Trophoblast cell (in vitro differentiated cells and primary cell): ENCODE results near the gene DNM3.

ENCODE experiments used
- DNase-seq, 2 donors: peaks; one replicate each; pipeline ENCODE4 v3.0.0-alpha.2; 2016
- H2AFZ ChIP-seq: 2 replicates; pipeline ENCODE4 v1.6.1; 2013; ENCODE audit warnings: low read length, moderate library complexity, mild to moderate bottlenecking; ENCODE audit not compliant: insufficient read depth, poor library complexity
- H2AK5ac ChIP-seq: 2 replicates; pipeline ENCODE4 v1.6.1; 2013; ENCODE audit warnings: mild to moderate bottlenecking, low read length
- H2BK120ac ChIP-seq: 2 replicates; pipeline ENCODE4 v1.6.1; 2013; ENCODE audit warnings: low read length, mild to moderate bottlenecking, moderate library complexity; ENCODE audit not compliant: insufficient read depth, poor library complexity
- H2BK12ac ChIP-seq: 2 replicates; pipeline ENCODE4 v1.6.1; 2013; ENCODE audit warnings: mild to moderate bottlenecking, low read length, moderate library complexity
- H2BK5ac ChIP-seq: 2 replicates; pipeline ENCODE4 v1.6.1; 2013; ENCODE audit warnings: low read length, low read depth, moderate library complexity, mild to moderate bottlenecking; ENCODE audit not compliant: poor library complexity
- H3K14ac ChIP-seq: 2 replicates; pipeline ENCODE4 v1.6.1; 2013; ENCODE audit warnings: mild to moderate bottlenecking, low read length
- H3K18ac ChIP-seq: 2 replicates; pipeline ENCODE4 v1.6.1; 2013; ENCODE audit warnings: mild to moderate bottlenecking, low read length
- H3K23ac ChIP-seq: 2 replicates; pipeline ENCODE4 v1.6.1; 2013; ENCODE audit warnings: low read length
- H3K27ac ChIP-seq: 2 replicates; pipeline ENCODE4 v1.5.1; 2013; ENCODE audit warnings: low read depth, mild to moderate bottlenecking, inconsistent platforms, low read length, moderate library complexity
- H3K27me3 ChIP-seq: 2 replicates; pipeline ENCODE4 v1.6.1; 2013; ENCODE audit warnings: inconsistent platforms, mild to moderate bottlenecking, low read length, moderate library complexity; ENCODE audit not compliant: insufficient read depth
- H3K36me3 ChIP-seq, 2 experiments: 1 replicate in 1 of 2; 2 replicates in 1 of 2; pipeline ENCODE4 v1.6.1; 2013; ENCODE audit warnings: low read length in 2 of 2, mild to moderate bottlenecking in 2 of 2, moderate library complexity in 1 of 2; ENCODE audit not compliant: insufficient read depth in 2 of 2, control insufficient read depth in 1 of 2
- H3K4ac ChIP-seq: 2 replicates; pipeline ENCODE4 v1.6.1; 2013; ENCODE audit warnings: low read depth, mild to moderate bottlenecking, low read length, moderate library complexity
- H3K4me1 ChIP-seq, 2 experiments: 1 replicate in 1 of 2; 2 replicates in 1 of 2; pipeline ENCODE4 v1.6.1; 2013; ENCODE audit warnings: low read length in 2 of 2, mild to moderate bottlenecking in 2 of 2, moderate library complexity in 1 of 2; ENCODE audit not compliant: insufficient read depth in 2 of 2, control insufficient read depth in 1 of 2
- H3K4me2 ChIP-seq: 2 replicates; pipeline ENCODE4 v1.6.1; 2013; ENCODE audit warnings: inconsistent platforms, mild to moderate bottlenecking, low read length, moderate library complexity
- H3K4me3 ChIP-seq: 2 replicates; pipeline ENCODE4 v1.5.1; 2013; ENCODE audit warnings: mild to moderate bottlenecking, low read depth, low read length, inconsistent platforms
- H3K79me1 ChIP-seq: one replicate; pipeline ENCODE4 v1.6.1; 2013; ENCODE audit warnings: low read length
- H3K79me2 ChIP-seq: 2 replicates; pipeline ENCODE4 v1.6.1; 2013; ENCODE audit warnings: low read length, mild to moderate bottlenecking; ENCODE audit not compliant: control insufficient read depth, insufficient read depth, poor library complexity
- H3K9ac ChIP-seq: 2 replicates; pipeline ENCODE4 v1.6.1; 2013; ENCODE audit warnings: mild to moderate bottlenecking, low read length
- H3K9me3 ChIP-seq: 2 replicates; pipeline ENCODE4 v1.6.1; 2013; ENCODE audit warnings: low read depth, mild to moderate bottlenecking, control low read depth, inconsistent platforms, low read length; ENCODE audit not compliant: insufficient read depth
- H4K12ac ChIP-seq: 2 replicates; pipeline ENCODE4 v1.6.1; 2013; ENCODE audit warnings: low read depth, mild to moderate bottlenecking, low read length, moderate library complexity
- H4K8ac ChIP-seq: 2 replicates; pipeline ENCODE4 v1.6.1; 2013; ENCODE audit warnings: low read depth, mild to moderate bottlenecking, low read length, moderate library complexity
- H4K91ac ChIP-seq: one replicate; pipeline ENCODE4 v1.6.1; 2013; ENCODE audit warnings: low read depth, mild to moderate bottlenecking, low read length, moderate library complexity
- WGBS: extraction: QIAGEN DNeasy Blood & Tissue Kit; methylation state at CpG from one replicate; pipeline ENCODE4 v1.1.7; 2013; ENCODE audit warnings: missing lambda C conversion rate; ENCODE audit not compliant: insufficient read length, insufficient coverage; ENCODE audit errors: extremely low coverage; 5-methylcytosine and 5-hydroxymethylcytosine counted together

Gene DNM3

DNA sequence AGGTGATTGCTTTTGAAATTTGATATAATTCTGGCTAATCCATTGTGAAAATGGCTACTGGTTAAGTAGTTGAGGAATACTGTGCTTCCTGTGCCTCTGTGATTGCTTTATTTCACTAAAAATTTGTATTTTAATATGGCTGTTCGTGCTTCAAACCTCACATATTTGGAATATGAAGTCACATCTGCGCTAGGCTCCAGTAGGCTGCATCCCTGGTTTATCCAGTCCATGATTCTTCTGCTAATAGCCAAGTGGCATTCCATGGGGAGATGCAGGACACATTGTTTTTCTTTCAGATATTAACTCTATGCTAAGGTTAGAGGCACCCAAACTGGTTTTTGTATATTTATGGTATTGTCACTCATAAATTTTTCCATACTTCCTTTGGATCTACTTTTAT lies 25.9 kb downstream of the DNM3 start:
- Histone ChIP-seq H3K9me3 (no peaks in the 10 kb centered on the region), H3K79me1 (no peaks in the 10 kb centered on the region), H3K18ac (no peak overlapping the region), H4K91ac (no peak overlapping the region), H4K12ac (no peak overlapping the region), H3K79me2 (no peaks in the 10 kb centered on the region), H3K4ac (no peak overlapping the region), H2AFZ (no peak overlapping the region), H4K8ac (no peak overlapping the region), H3K23ac (no peak overlapping the region), H3K4me3 (no peak overlapping the region), H2BK12ac (no peak overlapping the region), H2BK5ac (no peak overlapping the region), H2AK5ac (no peak overlapping the region), H3K14ac (no peak overlapping the region), H3K27ac (no peak overlapping the region), H3K9ac (no peak overlapping the region), H3K4me1 (peaks cover 0 to 2% of the 10 kb centered on the region in 2 experiments), H2BK120ac (no peak overlapping the region), H3K4me2 (no peak overlapping the region), H3K27me3 (no peaks in the 10 kb centered on the region), H3K36me3 (no peaks in the 10 kb centered on the region)
- no CpG with 5 or more reads among the region's 2 CpGs for WGBS
- no peak for DNase-seq

DNA sequence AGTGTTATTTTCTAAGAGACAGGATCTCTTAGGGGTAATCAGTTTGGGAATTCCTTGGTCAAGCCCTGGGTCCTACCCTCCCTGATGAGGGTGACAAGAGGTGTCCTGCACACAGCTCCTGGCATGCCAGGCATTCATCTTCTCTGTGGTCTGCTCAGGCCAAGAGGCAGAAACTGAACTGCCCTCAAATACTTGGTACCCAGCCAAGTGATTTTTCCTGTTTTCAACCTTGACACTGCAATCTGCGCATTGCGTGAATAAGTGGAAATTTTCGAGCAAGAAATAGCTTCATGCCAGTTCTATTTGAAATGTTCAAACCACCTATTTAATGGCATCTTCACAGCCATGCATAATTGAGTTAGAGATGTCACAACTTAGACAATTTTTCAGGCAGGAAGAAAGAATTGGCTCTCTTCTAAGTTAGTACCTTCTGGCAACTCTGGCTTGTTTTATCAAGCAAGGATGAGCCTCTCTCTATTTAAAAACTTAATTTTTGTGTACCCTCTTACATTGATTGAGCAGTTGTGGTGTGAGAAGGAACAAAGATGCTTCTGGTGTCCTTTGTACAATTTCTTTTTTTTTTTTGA lies 27.0 kb downstream of the DNM3 start:
- H3K9ac ChIP-seq: no peak overlapping the region
- no peak overlapping the region for H4K12ac ChIP-seq
- no peaks in the 10 kb centered on the region for H3K36me3 ChIP-seq
- no peak overlapping the region for H2BK12ac ChIP-seq
- H2BK120ac ChIP-seq: no peak overlapping the region
- H3K27me3 ChIP-seq: no peaks in the 10 kb centered on the region
- H3K4me1 ChIP-seq: peaks cover 0 to 2% of the 10 kb centered on the region in 2 experiments
- no peaks in the 10 kb centered on the region for H3K79me2 ChIP-seq
- H3K18ac ChIP-seq: no peak overlapping the region
- no peak overlapping the region for H4K91ac ChIP-seq
- no peak overlapping the region for H2AFZ ChIP-seq
- H3K9me3 ChIP-seq: no peaks in the 10 kb centered on the region
- no peak overlapping the region for H3K4me2 ChIP-seq
- H3K4ac ChIP-seq: no peak overlapping the region
- no peak overlapping the region for H3K4me3 ChIP-seq
- H2AK5ac ChIP-seq: no peak overlapping the region
- no peak overlapping the region for H3K14ac ChIP-seq
- H2BK5ac ChIP-seq: no peak overlapping the region
- WGBS: no CpG with 5 or more reads among the region's 3 CpGs
- DNase-seq: peak; percentile 58 to 82
- no peak overlapping the region for H3K23ac ChIP-seq
- no peak overlapping the region for H4K8ac ChIP-seq
- no peak overlapping the region for H3K27ac ChIP-seq
- no peaks in the 10 kb centered on the region for H3K79me1 ChIP-seq

DNA sequence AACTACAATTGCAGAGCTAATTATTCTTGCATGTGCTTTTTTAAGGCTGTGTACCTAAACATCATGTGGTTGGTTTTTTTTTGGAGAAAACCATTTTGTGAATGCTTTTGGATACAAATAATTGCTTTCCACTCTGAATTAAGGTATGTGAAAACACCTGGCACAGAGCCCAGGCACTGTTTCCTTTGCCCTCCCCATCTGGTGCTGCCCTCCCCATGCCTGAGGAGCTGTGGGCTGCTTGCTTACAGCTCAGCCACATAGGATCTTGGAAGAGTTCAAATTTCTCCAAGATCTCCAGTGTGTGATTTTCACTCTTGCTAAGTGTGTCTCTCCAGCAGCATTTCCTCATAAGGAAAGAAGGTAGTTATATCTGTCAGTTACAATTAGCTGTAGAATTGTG lies 27.8 kb downstream of the DNM3 start:
- Histone ChIP-seq H3K79me1 (no peaks in the 10 kb centered on the region), H2BK5ac (no peak overlapping the region), H4K8ac (no peak overlapping the region), H3K9me3 (no peaks in the 10 kb centered on the region), H3K9ac (no peak overlapping the region), H3K27me3 (no peaks in the 10 kb centered on the region), H2BK12ac (no peak overlapping the region), H3K27ac (no peak overlapping the region), H3K14ac (no peak overlapping the region), H3K23ac (no peak overlapping the region), H2AFZ (no peak overlapping the region), H3K18ac (no peak overlapping the region), H3K79me2 (no peaks in the 10 kb centered on the region), H4K91ac (no peak overlapping the region), H3K36me3 (no peaks in the 10 kb centered on the region), H3K4me2 (no peak overlapping the region), H2BK120ac (no peak overlapping the region), H3K4me1 (peaks cover 0 to 2% of the 10 kb centered on the region in 2 experiments), H3K4me3 (no peak overlapping the region), H3K4ac (no peak overlapping the region), H2AK5ac (no peak overlapping the region), H4K12ac (no peak overlapping the region)
- no peak for DNase-seq

DNA sequence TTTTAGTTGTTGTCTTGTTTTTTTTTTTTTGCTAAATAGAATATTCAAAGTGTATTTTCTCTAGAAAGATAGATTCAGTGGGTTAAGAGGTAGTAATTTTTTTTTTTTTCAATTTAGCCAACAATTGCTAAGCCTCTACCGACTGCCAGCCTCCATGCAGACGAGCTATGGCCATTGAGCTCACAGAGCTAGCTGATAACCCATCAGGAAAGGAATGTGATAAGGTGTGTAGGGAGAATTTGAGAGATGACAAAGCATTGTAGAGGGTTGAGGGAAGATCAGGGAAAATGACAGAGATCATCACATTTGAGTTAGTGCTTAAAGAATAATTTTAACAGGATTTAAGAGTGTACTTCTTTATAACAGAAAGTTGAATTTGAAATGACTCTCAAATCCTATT lies 30.6 kb downstream of the DNM3 start:
- Histone ChIP-seq H2BK12ac (no peak overlapping the region), H4K8ac (no peak overlapping the region)

More for the DNA sequence above, 30.6 kb downstream of the DNM3 start:
- no CpG with 5 or more reads among the region's 2 CpGs for WGBS
- Histone ChIP-seq H2BK120ac (no peak overlapping the region), H3K23ac (no peak overlapping the region), H3K79me1 (no peaks in the 10 kb centered on the region), H3K4ac (no peak overlapping the region), H3K79me2 (no peaks in the 10 kb centered on the region), H3K27me3 (no peaks in the 10 kb centered on the region), H2BK5ac (no peak overlapping the region), H3K9ac (no peak overlapping the region), H3K4me1 (peaks cover 0 to 2% of the 10 kb centered on the region in 2 experiments), H3K9me3 (no peaks in the 10 kb centered on the region), H3K14ac (no peak overlapping the region), H4K12ac (no peak overlapping the region), H3K18ac (no peak overlapping the region), H3K36me3 (no peaks in the 10 kb centered on the region), H3K27ac (no peak overlapping the region), H3K4me2 (no peak overlapping the region), H4K91ac (no peak overlapping the region), H2AFZ (no peak overlapping the region), H3K4me3 (no peak overlapping the region), H2AK5ac (no peak overlapping the region)
- DNase-seq: peak in 1 of 2 donors; percentile 63
